ENCODE results near the gene PRKAR2A. TPM values are rescaled to one million over a fixed set of nuclear protein-coding genes. Genes with fewer than 3 reads are reported as not detected.

The PRKAR2A gene
- total and polyA plus RNA-seq, 9 of the 15 experiments (the other 6 are each of a cell fraction or from before 2014, with no cell fraction given): 15.9 to 84.5 (median 37.6) TPM

GRCh38 chr3:48845170-48845569 lies 2.5 kb downstream of the PRKAR2A start (continued):
- TF ChIP-seq ZNF444 (CRISPR knock-in tag; IDR thresholded peaks at IDR 0.05): no peak
- no peak for TF ChIP-seq RREB1 (CRISPR knock-in tag; IDR thresholded peaks at IDR 0.05)
- no peak for TF ChIP-seq CEBPG (CRISPR knock-in tag; IDR thresholded peaks at IDR 0.05)
- TF ChIP-seq CEBPG (tag; conservative IDR thresholded peaks at IDR 0.05 in 1 of 2, IDR thresholded peaks at IDR 0.05 in 1 of 2): peak in 1 of 2 experiments; percentile 59; a peak in 1 of 4 replicates
- TF ChIP-seq PHF8 (IDR thresholded peaks at IDR 0.05; ENCODE audit: borderline replicate concordance, low read length): no peak
- TF ChIP-seq ETS2 (tag; IDR thresholded peaks at IDR 0.05; ENCODE audit: borderline replicate concordance, poor library complexity, severe bottlenecking): no peak
- 0 out of 2 replicates have a peak, but pooled peaks have one; percentile 27 for TF ChIP-seq MITF (IDR thresholded peaks at IDR 0.05)
- TF ChIP-seq HMBOX1 (IDR thresholded peaks at IDR 0.05): peak; percentile 53; the same call in 1 of the 2 replicates
- peak; percentile 88 for TF ChIP-seq MYBL2 (IDR thresholded peaks at IDR 0.05; ENCODE audit: low read depth)
- no peak for TF ChIP-seq MYBL2 (CRISPR knock-in tag; IDR thresholded peaks at IDR 0.05; ENCODE audit: borderline replicate concordance)
- TF ChIP-seq CC2D1A (IDR thresholded peaks at IDR 0.05): 0 out of 2 replicates have a peak, but pooled peaks have one; percentile 21
- TF ChIP-seq POLR2H (tag; IDR thresholded peaks at IDR 0.05; ENCODE audit: low read depth): peak; percentile 22; the same call in 1 of the 2 replicates
- no peak for TF ChIP-seq SMARCE1 (IDR thresholded peaks at IDR 0.05)
- TF ChIP-seq DDX20 (tag; IDR thresholded peaks at IDR 0.05; ENCODE audit: low read depth): no peak
- TF ChIP-seq ATF3 (IDR thresholded peaks at IDR 0.05): peak; percentile 34; the same call in 1 of the 2 replicates
- no peak for TF ChIP-seq ATF3 (CRISPR knock-in tag; conservative IDR thresholded peaks at IDR 0.05)
- no peak for TF ChIP-seq ARID1B (IDR thresholded peaks at IDR 0.05)

Data from K562 (cell line).